KBM-7 (cell line): ENCODE data around the gene ANKUB1.
A peak's percentile ranks its signal among the peaks of the same experiment; 100 is the strongest.

Experiments
- DNase-seq: peaks from one replicate; pipeline ENCODE4 v3.0.0-alpha.2; 2015
- in situ Hi-C: fragments of 300-500 bp; cut with MboI; formaldehyde crosslinking; loops from 2 replicates; pipeline ENCODE4 v1.14.3; 2020; ENCODE audit warnings: low sequenced_read_pairs, low pct_unique_long_range_greater_than_20kb, mixed read lengths

The ANKUB1 gene

DNA sequence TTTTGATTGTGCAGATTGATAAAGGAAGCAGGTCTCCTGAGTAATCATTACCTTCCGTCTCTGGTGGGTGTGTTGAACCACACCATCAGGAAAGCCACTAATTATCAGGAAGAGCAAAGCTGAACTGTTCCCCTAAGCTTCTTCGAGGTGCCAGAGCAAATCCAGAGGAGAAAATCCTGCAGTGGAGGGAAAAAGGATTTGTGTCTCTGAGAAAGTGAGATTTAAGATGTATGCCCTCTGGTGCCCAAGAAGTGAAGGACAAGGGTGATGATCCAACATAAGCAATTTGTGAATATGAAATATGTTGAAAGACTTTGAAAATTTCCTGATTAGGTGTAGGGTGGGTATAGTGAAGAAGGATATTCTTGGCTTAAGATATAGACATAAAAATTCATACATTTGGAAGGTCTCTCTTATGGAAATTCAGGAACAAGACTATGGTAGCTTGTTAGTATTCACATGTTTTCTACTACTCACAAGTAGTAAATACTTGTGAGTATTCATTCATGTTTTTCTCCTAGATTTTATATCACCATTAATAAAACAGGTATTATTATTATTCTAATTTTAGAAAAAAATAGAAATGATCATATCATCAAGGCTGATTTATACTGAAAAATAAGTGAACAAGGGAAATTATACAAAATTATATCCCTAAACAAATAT, 74.8 kb downstream of the ANKUB1 start:
- DNase-seq, result peak; percentile 71
- in situ Hi-C loops, result no loop called here

DNA sequence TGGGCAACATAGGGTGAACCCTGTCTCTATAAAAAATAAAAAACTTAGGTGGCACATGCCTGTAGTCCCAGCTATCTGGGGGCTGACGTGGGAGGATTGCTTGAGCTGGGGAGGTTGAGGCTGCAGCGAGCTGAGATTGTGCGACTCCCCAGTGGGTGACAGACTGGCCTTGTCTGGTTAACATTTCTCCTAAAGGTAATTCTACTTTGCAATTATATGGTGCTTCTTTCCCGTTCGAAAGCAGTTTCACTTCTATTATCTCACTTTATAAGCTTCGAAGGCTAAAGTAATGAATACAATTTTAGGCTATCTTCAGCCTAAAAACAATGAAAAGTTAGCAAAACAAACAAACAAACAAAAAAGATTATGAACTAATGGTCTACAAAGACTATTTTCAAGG, 75.4 kb downstream of the ANKUB1 start:
- no peak for DNase-seq
- in situ Hi-C loops, result no loop called here

DNA sequence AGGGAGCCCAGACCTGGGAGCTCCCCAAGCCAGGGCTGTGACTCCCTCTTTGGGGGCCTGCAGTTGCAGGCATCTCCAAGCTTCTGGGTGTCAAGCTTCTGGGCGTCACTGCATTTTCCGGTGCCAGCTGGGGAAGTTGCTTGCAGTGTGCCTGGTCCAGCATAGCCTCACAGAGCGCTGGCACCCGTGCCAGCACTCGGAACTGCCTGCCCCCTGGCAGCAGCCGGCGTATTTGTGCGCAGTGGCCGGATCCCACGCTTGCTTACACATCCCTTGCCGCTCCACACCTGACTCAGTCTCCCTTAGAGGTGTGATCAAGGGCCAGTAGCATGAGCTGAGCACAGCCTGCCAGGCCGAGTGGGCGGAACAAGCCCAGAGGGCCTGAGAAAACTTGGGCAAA, 77.1 kb downstream of the ANKUB1 start:
- no peak for DNase-seq
- in situ Hi-C loops, result no loop called here

DNA sequence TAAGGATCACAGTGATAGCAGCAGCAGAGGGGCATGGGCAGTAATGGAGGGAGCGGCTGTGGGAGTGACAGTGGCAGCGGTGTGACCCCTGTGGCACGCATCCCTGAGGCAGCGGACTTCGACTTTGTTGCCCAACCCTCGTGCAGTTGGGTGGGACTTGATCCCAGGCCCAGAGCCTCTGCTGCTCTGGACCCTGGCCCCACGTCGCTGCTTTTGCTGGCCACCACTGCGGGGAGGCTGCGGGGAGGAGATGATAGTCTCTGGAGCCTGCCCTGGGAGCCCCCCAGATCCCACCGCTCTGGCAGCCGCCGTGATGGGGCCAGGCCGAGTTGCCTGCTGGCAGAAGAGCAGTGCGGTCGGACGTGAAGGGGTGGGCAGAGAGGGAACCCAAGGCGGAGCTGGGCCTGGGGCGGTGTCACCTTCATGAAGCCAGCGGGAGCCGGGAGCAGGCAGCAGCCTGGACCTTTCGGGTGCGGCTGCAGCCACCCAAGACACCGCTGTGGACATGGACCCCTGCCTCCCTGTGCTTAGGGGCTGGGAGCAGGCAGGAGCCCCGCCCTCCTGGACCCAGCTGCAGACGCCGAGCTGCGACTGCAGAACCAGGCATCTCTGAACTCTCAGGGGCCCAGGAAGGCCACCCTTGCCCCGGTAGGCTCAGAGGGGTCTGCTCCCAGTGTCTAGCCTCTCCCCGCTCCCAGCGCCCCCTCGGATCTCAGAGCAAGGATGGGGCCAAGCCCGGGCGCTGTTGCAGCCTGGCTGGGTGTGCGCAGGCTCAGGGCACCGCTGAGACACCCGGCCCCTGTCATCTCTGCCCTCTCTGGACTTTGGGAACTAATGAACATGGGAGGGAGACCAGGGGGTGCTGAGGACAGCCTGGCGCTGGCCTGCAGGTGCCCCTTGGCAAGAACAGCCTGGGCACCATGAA, 78.4 kb downstream of the ANKUB1 start:
- DNase-seq, result no peak

More for the DNA sequence above, 78.4 kb downstream of the ANKUB1 start:
- in situ Hi-C loops, result no loop called here
